ENCODE data around the gene TPPP3.

TPPP3 gene

DNA sequence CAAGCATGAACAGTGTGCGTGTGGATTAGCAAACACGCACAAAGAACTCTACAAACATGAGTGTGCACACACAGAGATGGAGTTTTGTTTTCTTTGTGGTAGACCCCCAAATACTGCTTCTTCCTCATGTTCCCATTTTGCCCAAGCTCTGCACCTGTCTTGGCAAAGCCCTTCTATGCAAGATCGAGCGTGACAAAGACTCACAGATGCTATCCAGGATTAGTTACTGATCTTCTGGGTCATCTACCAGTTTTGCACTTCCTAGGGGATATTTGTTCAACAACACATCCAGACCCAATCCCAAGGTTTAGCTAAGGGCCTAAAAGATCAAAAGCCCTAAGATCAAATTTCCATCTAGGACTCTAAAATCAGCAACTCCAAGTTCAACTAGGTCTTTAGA is 50.7 kb downstream of the TPPP3 start:
- DNase-seq (ENCODE audit: low spot score), result no peak

- DNase-seq (ENCODE audit: low spot score), result no peak
Observed at GRCh38 chr16:67341250-67341649, 52.0 kb downstream of the TPPP3 start.

All from putamen (tissue), 1 donor.